GM12891 (cell line): ENCODE measurements around the gene ZNF649.

Experiments used
- PAX5 ChIP-seq: IDR thresholded peaks from 2 replicates; pipeline ENCODE4 v1.6.1; 2011; ENCODE audit warnings: low read length, moderate library complexity, mild to moderate bottlenecking; ENCODE audit not compliant: insufficient read depth, severe bottlenecking
- POLR2A ChIP-seq: IDR thresholded peaks from 2 replicates; pipeline ENCODE4 v1.6.1; 2011; ENCODE audit warnings: low read depth, low read length, control low read depth
- POLR2AphosphoS5 ChIP-seq: IDR thresholded peaks from 2 replicates; pipeline ENCODE4 v1.6.1; 2011; ENCODE audit warnings: low read depth, low read length, control low read depth
- SPI1 ChIP-seq: IDR thresholded peaks from 2 replicates; pipeline ENCODE4 v1.6.1; 2011; ENCODE audit warnings: low read depth, low read length, control low read depth
- TAF1 ChIP-seq: IDR thresholded peaks from 2 replicates; pipeline ENCODE4 v1.6.1; 2011; ENCODE audit warnings: low read depth, low read length, control low read depth

DNA sequence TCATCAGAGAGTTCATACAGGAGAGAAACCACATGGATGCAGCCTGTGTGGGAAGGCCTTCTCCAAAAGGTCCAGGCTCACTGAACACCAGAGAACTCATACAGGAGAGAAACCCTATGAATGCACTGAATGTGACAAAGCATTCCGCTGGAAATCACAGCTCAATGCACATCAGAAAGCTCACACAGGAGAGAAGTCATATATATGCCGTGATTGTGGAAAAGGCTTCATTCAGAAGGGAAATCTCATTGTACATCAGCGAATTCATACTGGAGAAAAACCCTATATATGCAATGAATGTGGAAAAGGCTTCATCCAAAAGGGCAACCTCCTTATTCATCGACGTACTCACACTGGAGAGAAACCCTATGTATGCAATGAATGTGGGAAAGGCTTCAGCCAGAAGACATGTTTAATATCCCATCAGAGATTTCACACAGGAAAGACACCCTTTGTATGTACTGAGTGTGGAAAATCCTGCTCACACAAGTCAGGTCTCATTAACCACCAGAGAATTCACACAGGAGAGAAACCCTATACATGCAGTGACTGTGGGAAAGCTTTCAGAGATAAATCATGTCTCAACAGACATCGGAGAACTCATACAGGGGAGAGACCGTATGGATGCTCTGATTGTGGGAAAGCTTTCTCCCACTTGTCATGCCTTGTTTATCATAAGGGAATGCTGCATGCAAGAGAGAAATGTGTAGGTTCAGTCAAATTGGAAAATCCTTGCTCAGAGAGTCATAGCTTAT, 40.2 kb upstream of the ZNF649 start:
- no peak for TF ChIP-seq POLR2A
- TF ChIP-seq TAF1, result no peak
- TF ChIP-seq POLR2AphosphoS5, result no peak
- TF ChIP-seq SPI1, result no peak
- TF ChIP-seq PAX5, result no peak
